Activated T-cell treated with anti-CD3 and anti-CD28 coated beads, Interleukin-2, amount 50 U/mL, for 48 hours (primary cell): Measurements from ENCODE around the gene MAGI1.
"Not testable (repeated sequence)": the region's sequence is repeated elsewhere in the genome, so short reads cannot be mapped to it uniquely, and the experiment has no call there.

ENCODE experiments used
- DNase-seq, 2 experiments: peaks; one replicate each; pipeline ENCODE4 v3.0.0-alpha.2; 2020

Gene MAGI1

GRCh38 chr3:65577843-65578430 is 460.8 kb downstream of the MAGI1 start:
- DNase-seq, result no peak

- no peak for DNase-seq
Measured at GRCh38 chr3:65576966-65577365, 461.8 kb downstream of the MAGI1 start.

GRCh38 chr3:65576228-65576627 is 462.5 kb downstream of the MAGI1 start:
- no peak for DNase-seq

- DNase-seq, result no peak
Measured at GRCh38 chr3:65575376-65575840, 463.3 kb downstream of the MAGI1 start.

- no peak for DNase-seq
Measured at GRCh38 chr3:65573548-65574116, 465.1 kb downstream of the MAGI1 start.

- DNase-seq, result no peak
Measured at GRCh38 chr3:65572175-65572777, 466.4 kb downstream of the MAGI1 start.

- DNase-seq, result no peak
Measured at GRCh38 chr3:65569845-65570405, 468.8 kb downstream of the MAGI1 start.

- DNase-seq, result no peak
Measured at GRCh38 chr3:65569129-65569528, 469.6 kb downstream of the MAGI1 start.

- no peak for DNase-seq
Measured at GRCh38 chr3:65568497-65568896, 470.2 kb downstream of the MAGI1 start.

- not testable (repeated sequence) for DNase-seq
Measured at GRCh38 chr3:65565744-65566143, 473.0 kb downstream of the MAGI1 start.

GRCh38 chr3:65564483-65564882 is 474.2 kb downstream of the MAGI1 start:
- no peak for DNase-seq

GRCh38 chr3:65563861-65564260 is 474.9 kb downstream of the MAGI1 start:
- no peak for DNase-seq

- no peak for DNase-seq
Measured at GRCh38 chr3:65562447-65562846, 476.3 kb downstream of the MAGI1 start.

GRCh38 chr3:65561617-65562016 is 477.1 kb downstream of the MAGI1 start:
- DNase-seq, result no peak

- DNase-seq, result no peak
Measured at GRCh38 chr3:65560901-65561300, 477.8 kb downstream of the MAGI1 start.

- no peak for DNase-seq
Measured at GRCh38 chr3:65560133-65560532, 478.6 kb downstream of the MAGI1 start.

GRCh38 chr3:65559643-65560042 is 479.1 kb downstream of the MAGI1 start:
- DNase-seq, result no peak

GRCh38 chr3:65558826-65559225 is 479.9 kb downstream of the MAGI1 start:
- DNase-seq, result no peak

GRCh38 chr3:65557899-65558564 is 480.7 kb downstream of the MAGI1 start:
- no peak for DNase-seq

GRCh38 chr3:65556934-65557577 is 481.7 kb downstream of the MAGI1 start:
- no peak for DNase-seq

- DNase-seq, result no peak
Measured at GRCh38 chr3:65552434-65552833, 486.3 kb downstream of the MAGI1 start.

- DNase-seq, result no peak
Measured at GRCh38 chr3:65551945-65552344, 486.8 kb downstream of the MAGI1 start.

GRCh38 chr3:65550137-65550536 is 488.6 kb downstream of the MAGI1 start:
- DNase-seq, result no peak
